DMS 273 (cell line): ENCODE measurements around the gene RUBCNL.

Source experiments
- DNase-seq: peaks from one replicate; lab custom pipeline; 2025; ENCODE audit not compliant: unreplicated experiment; lab: John Stamatoyannopoulos, UW

The RUBCNL gene

GRCh38 chr13:46342538-46342937, 44.5 kb downstream of the RUBCNL start:
- DNase-seq = no peak

GRCh38 chr13:46341112-46341711, 45.8 kb downstream of the RUBCNL start:
- DNase-seq = no peak

GRCh38 chr13:46340631-46341111, 46.4 kb downstream of the RUBCNL start:
- no peak for DNase-seq

- DNase-seq = no peak
Observed at GRCh38 chr13:46340011-46340410, 47.0 kb downstream of the RUBCNL start.

- no peak for DNase-seq
Observed at GRCh38 chr13:46339035-46339666, 47.9 kb downstream of the RUBCNL start.

- no peak for DNase-seq
Observed at GRCh38 chr13:46337700-46338099, 49.4 kb downstream of the RUBCNL start.

- DNase-seq = no peak
Observed at GRCh38 chr13:46334035-46334822, 52.8 kb downstream of the RUBCNL start.

- no peak for DNase-seq
Observed at GRCh38 chr13:46332772-46333171, 54.3 kb downstream of the RUBCNL start.

GRCh38 chr13:46329624-46330023, 57.4 kb downstream of the RUBCNL start:
- DNase-seq = no peak

GRCh38 chr13:46327246-46327645, 59.8 kb downstream of the RUBCNL start:
- DNase-seq = no peak

- no peak for DNase-seq
Observed at GRCh38 chr13:46324976-46325375, 62.1 kb downstream of the RUBCNL start.

GRCh38 chr13:46321494-46322225, 65.4 kb downstream of the RUBCNL start:
- DNase-seq = peak; percentile 64

GRCh38 chr13:46320821-46321220, 66.2 kb downstream of the RUBCNL start:
- no peak for DNase-seq

- no peak for DNase-seq
Observed at GRCh38 chr13:46320406-46320805, 66.6 kb downstream of the RUBCNL start.

- no peak for DNase-seq
Observed at GRCh38 chr13:46318986-46319385, 68.1 kb downstream of the RUBCNL start.

GRCh38 chr13:46317120-46317519, 69.9 kb downstream of the RUBCNL start:
- no peak for DNase-seq

GRCh38 chr13:46315491-46316075, 71.5 kb downstream of the RUBCNL start:
- DNase-seq = no peak

- no peak for DNase-seq
Observed at GRCh38 chr13:46315036-46315435, 72.0 kb downstream of the RUBCNL start.

- DNase-seq = no peak
Observed at GRCh38 chr13:46314587-46314986, 72.5 kb downstream of the RUBCNL start.

- no peak for DNase-seq
Observed at GRCh38 chr13:46313432-46314257, 73.4 kb downstream of the RUBCNL start.
